ENCODE measurements around the gene RELT. TPM values are rescaled to one million over a fixed set of nuclear protein-coding genes. Genes with fewer than 3 reads are reported as not detected.
A peak's percentile ranks its signal among the peaks of the same experiment; 100 is the strongest.

Gene RELT
- total and polyA plus RNA-seq, 2 of the 13 experiments (the other 11 are each of a cell fraction or from before 2014, with no cell fraction given) = 2.5 to 4.7 TPM

- peak; percentile 63 for TF ChIP-seq ZNF407 (CRISPR knock-in tag; IDR thresholded peaks at IDR 0.05; ENCODE audit: not compliant biosample characterization)
- TF ChIP-seq PHF8 (CRISPR knock-in tag; IDR thresholded peaks at IDR 0.05) = no peak
- TF ChIP-seq ZBTB3 (CRISPR knock-in tag; IDR thresholded peaks at IDR 0.05; ENCODE audit: borderline replicate concordance, low read depth) = no peak
- TF ChIP-seq MTA1 (CRISPR knock-in tag; IDR thresholded peaks at IDR 0.05; ENCODE audit: borderline replicate concordance) = peak; percentile 48; the same call in 1 of the 2 replicates
- no peak for TF ChIP-seq MBD4 (IDR thresholded peaks at IDR 0.05; ENCODE audit: borderline replicate concordance, low read length)
- TF ChIP-seq HNRNPL (IDR thresholded peaks at IDR 0.05; ENCODE audit: low read depth, low read length) = no peak; the same call in 1 of the 2 replicates
- no peak for TF ChIP-seq DNMT1 (CRISPR knock-in tag; IDR thresholded peaks at IDR 0.05)
- TF ChIP-seq ZKSCAN1 (IDR thresholded peaks at IDR 0.05; ENCODE audit: low read length) = no peak
- peak; percentile 73 for TF ChIP-seq GATAD2A (CRISPR knock-in tag; IDR thresholded peaks at IDR 0.05)
- TF ChIP-seq HBP1 (CRISPR knock-in tag; IDR thresholded peaks at IDR 0.05; ENCODE audit: low read depth) = peak; percentile 65; the same call in 1 of the 2 replicates
- no peak for TF ChIP-seq DR1 (CRISPR knock-in tag; IDR thresholded peaks at IDR 0.05)
- no peak for TF ChIP-seq CHCHD3 (CRISPR knock-in tag; IDR thresholded peaks at IDR 0.05)
- TF ChIP-seq NFIB (CRISPR knock-in tag; IDR thresholded peaks at IDR 0.05; ENCODE audit: borderline replicate concordance) = no peak
- no peak for TF ChIP-seq ZNF343 (CRISPR knock-in tag; IDR thresholded peaks at IDR 0.05)
- TF ChIP-seq RBFOX2 (IDR thresholded peaks at IDR 0.05; ENCODE audit: low read depth, low read length) = no peak
- TF ChIP-seq ZBTB44 (CRISPR knock-in tag; IDR thresholded peaks at IDR 0.05) = no peak
- TF ChIP-seq TAF1 (CRISPR knock-in tag; IDR thresholded peaks at IDR 0.05) = no peak
- TF ChIP-seq ZBTB42 (CRISPR knock-in tag; IDR thresholded peaks at IDR 0.05) = no peak
- TF ChIP-seq GZF1 (CRISPR knock-in tag; IDR thresholded peaks at IDR 0.05) = no peak
- TF ChIP-seq MTA3 (CRISPR knock-in tag; IDR thresholded peaks at IDR 0.05) = no peak
Measured at GRCh38 chr11:73331138-73331916, 44.9 kb upstream of the RELT start (continued).
